ENCODE data around the gene EFNB3.

EFNB3 gene

GRCh38 chr17:7709031-7709430 lies 4.0 kb downstream of the EFNB3 start:
- Histone ChIP-seq H3K36me3 (ENCODE audit: control insufficient read depth, insufficient read depth, low read length) (no peaks in the 10 kb centered on the region), H2AK5ac (ENCODE audit: low read length) (no peak overlapping the region), H3K18ac (ENCODE audit: low read length) (no peak overlapping the region), H3K27me3 (ENCODE audit: insufficient read depth, low read length, poor library complexity) (peaks cover 3% of the 10 kb centered on the region), H3K4me3 (ENCODE audit: low read length) (no peak overlapping the region), H3K4ac (ENCODE audit: low read depth, low read length) (no peak overlapping the region), H3K23ac (ENCODE audit: low read length) (no peak overlapping the region), H3K4me1 (ENCODE audit: control insufficient read depth, low read depth, low read length) (peaks cover 4% of the 10 kb centered on the region), H2BK120ac (ENCODE audit: low read depth, low read length) (no peak overlapping the region), H4K8ac (ENCODE audit: low read depth, low read length) (no peak overlapping the region), H2BK15ac (replicated peaks; ENCODE audit: low read depth) (no peak overlapping the region), H4K5ac (ENCODE audit: low read length) (no peak overlapping the region), H3K79me1 (ENCODE audit: low read length) (no peaks in the 10 kb centered on the region), H3K27ac (ENCODE audit: low read depth, low read length) (no peak overlapping the region), H3K4me2 (ENCODE audit: low read length) (no peak overlapping the region), H3K9ac (ENCODE audit: low read length) (no peak overlapping the region), H3K79me2 (ENCODE audit: control insufficient read depth, insufficient read depth, low read length) (no peaks in the 10 kb centered on the region), H2BK5ac (ENCODE audit: low read length) (no peak overlapping the region), H3K56ac (ENCODE audit: low read length) (no peak overlapping the region)
- WGBS (ENCODE audit: extremely low coverage, insufficient coverage, low lambda C conversion rate), result no CpG with 5 or more reads among the region's 11 CpGs
- no peak for DNase-seq

DNA sequence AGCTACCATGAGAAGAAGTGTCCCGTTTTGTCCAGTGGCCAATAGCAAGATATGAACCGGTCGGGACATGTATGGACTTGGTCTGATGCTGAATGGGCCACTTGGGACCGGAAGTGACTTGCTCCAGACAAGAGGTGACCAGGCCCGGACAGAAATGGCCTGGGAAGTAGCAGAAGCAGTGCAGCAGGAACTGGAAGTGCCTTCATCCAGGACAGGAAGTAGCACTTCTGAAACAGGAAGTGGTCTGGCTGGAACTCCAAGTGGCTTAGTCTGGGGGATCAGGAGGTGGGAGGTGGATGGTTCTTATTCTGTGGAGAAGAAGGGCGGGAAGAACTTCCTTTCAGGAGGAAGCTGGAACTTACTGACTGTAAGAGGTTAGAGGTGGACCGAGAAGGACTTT lies 5.3 kb downstream of the EFNB3 start:
- no CpG with 5 or more reads among the region's 7 CpGs for WGBS (ENCODE audit: extremely low coverage, insufficient coverage, low lambda C conversion rate)
- no peaks in the 10 kb centered on the region for H3K36me3 ChIP-seq (ENCODE audit: control insufficient read depth, insufficient read depth, low read length)
- H3K27ac ChIP-seq (ENCODE audit: low read depth, low read length), result no peak overlapping the region

DNA sequence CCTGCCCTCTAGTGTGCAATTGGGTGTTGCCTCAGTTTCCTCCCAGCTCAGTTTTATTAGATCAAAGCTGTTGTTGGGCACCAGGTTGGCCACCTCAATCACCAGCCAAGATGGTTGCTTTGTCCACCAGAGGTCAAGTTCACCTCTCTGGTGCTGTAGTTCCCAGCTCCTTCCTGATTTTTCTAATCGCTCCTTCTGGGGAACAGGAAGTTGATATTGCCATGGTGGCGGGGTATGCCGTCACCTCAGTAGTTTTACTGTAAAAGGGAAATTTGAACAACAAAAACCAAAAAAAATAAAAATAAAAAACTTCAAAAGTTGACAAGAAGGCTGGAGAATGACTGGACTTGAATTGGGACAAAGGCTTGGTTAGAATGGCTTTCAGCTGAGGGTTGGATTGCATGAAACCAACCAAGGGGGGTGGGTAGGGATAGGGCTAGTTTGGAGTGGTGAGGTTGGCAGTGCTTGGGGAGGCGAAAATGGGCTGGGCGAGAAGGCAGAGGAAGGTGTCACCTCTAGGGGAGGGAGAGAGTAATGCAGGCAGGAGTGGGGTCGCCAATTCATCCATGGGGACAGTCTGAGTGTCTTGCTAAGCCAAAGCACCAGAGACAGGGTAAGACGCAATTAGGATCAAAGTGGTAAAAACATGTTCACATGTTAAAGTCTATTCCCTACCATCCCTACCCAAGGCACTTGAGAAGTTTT lies 6.2 kb downstream of the EFNB3 start:
- peak; percentile 56 for DNase-seq

More for the DNA sequence above, 5.3 kb downstream of the EFNB3 start:
- Histone ChIP-seq H3K4me1 (ENCODE audit: control insufficient read depth, low read depth, low read length) (no peaks in the 10 kb centered on the region), H4K5ac (ENCODE audit: low read length) (no peak overlapping the region), H3K18ac (ENCODE audit: low read length) (no peak overlapping the region), H3K79me2 (ENCODE audit: control insufficient read depth, insufficient read depth, low read length) (no peaks in the 10 kb centered on the region), H3K4me3 (ENCODE audit: low read length) (no peak overlapping the region), H3K4ac (ENCODE audit: low read depth, low read length) (no peak overlapping the region), H2BK120ac (ENCODE audit: low read depth, low read length) (no peak overlapping the region), H3K56ac (ENCODE audit: low read length) (no peak overlapping the region), H3K23ac (ENCODE audit: low read length) (no peak overlapping the region), H2AK5ac (ENCODE audit: low read length) (no peak overlapping the region), H3K4me2 (ENCODE audit: low read length) (no peak overlapping the region), H2BK5ac (ENCODE audit: low read length) (no peak overlapping the region), H3K79me1 (ENCODE audit: low read length) (no peaks in the 10 kb centered on the region), H2BK15ac (replicated peaks; ENCODE audit: low read depth) (no peak overlapping the region), H3K9ac (ENCODE audit: low read length) (no peak overlapping the region), H3K27me3 (ENCODE audit: insufficient read depth, low read length, poor library complexity) (peaks cover 3% of the 10 kb centered on the region), H4K8ac (ENCODE audit: low read depth, low read length) (no peak overlapping the region)
- no peak for DNase-seq

DNA sequence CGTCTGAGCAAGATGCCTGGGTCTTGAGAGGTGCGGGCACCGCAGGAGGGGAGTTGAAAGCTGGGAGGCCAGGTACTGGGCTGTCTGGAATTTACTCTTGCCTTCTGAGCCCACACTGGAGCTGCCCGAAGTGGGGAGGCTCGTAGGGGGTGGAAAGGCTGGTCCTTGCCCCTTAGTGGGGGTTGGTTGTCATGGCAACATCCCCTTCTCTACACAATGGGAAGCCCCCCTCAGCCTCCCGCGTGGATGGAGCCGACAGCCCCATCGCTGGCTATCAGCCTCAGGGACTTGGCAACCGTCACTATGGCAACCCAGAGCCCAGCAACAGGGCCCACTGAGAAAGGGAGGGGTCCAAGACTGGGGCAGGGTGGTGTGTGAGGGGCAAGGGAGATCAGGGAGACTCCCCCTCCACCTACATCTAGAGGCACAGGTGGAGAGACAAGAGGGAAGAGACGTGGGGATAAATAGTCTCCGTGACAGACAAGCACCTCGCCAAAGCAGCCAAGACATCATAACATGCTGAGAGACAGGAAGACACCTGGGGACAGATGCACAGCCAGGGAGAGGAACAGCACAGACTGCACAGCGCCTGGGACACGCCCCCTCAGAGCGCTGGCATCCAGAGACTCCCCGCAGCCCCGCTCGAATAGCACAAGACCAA lies 7.2 kb downstream of the EFNB3 start:
- WGBS (ENCODE audit: extremely low coverage, insufficient coverage, low lambda C conversion rate), result no CpG with 5 or more reads among the region's 19 CpGs
- Histone ChIP-seq H3K4me2 (ENCODE audit: low read length) (no peak overlapping the region), H4K5ac (ENCODE audit: low read length) (no peak overlapping the region), H3K18ac (ENCODE audit: low read length) (no peak overlapping the region), H2BK15ac (replicated peaks; ENCODE audit: low read depth) (no peak overlapping the region), H3K4me1 (ENCODE audit: control insufficient read depth, low read depth, low read length) (peaks cover 7% of the 10 kb centered on the region), H3K56ac (ENCODE audit: low read length) (no peak overlapping the region), H4K8ac (ENCODE audit: low read depth, low read length) (no peak overlapping the region), H3K27me3 (ENCODE audit: insufficient read depth, low read length, poor library complexity) (no peaks in the 10 kb centered on the region), H3K36me3 (ENCODE audit: control insufficient read depth, insufficient read depth, low read length) (no peaks in the 10 kb centered on the region), H2BK120ac (ENCODE audit: low read depth, low read length) (no peak overlapping the region), H3K9ac (ENCODE audit: low read length) (no peak overlapping the region), H3K27ac (ENCODE audit: low read depth, low read length) (no peak overlapping the region), H3K4me3 (ENCODE audit: low read length) (no peak overlapping the region), H3K23ac (ENCODE audit: low read length) (no peak overlapping the region), H2BK5ac (ENCODE audit: low read length) (no peak overlapping the region), H3K79me1 (ENCODE audit: low read length) (no peaks in the 10 kb centered on the region), H3K79me2 (ENCODE audit: control insufficient read depth, insufficient read depth, low read length) (no peaks in the 10 kb centered on the region), H2AK5ac (ENCODE audit: low read length) (no peak overlapping the region), H3K4ac (ENCODE audit: low read depth, low read length) (no peak overlapping the region)
- DNase-seq, result peak; percentile 36

More for the DNA sequence above, 6.2 kb downstream of the EFNB3 start:
- no peak overlapping the region for H2BK15ac ChIP-seq (replicated peaks; ENCODE audit: low read depth)
- no peak overlapping the region for H3K27ac ChIP-seq (ENCODE audit: low read depth, low read length)
- no peaks in the 10 kb centered on the region for H3K79me2 ChIP-seq (ENCODE audit: control insufficient read depth, insufficient read depth, low read length)
- H2BK5ac ChIP-seq (ENCODE audit: low read length), result no peak overlapping the region
- no peak overlapping the region for H3K18ac ChIP-seq (ENCODE audit: low read length)
- H2BK120ac ChIP-seq (ENCODE audit: low read depth, low read length), result no peak overlapping the region
- no peak overlapping the region for H4K5ac ChIP-seq (ENCODE audit: low read length)
- peaks cover under 1% of the 10 kb centered on the region for H3K27me3 ChIP-seq (ENCODE audit: insufficient read depth, low read length, poor library complexity)
- WGBS (ENCODE audit: extremely low coverage, insufficient coverage, low lambda C conversion rate), result no CpG with 5 or more reads among the region's 7 CpGs
- no peak overlapping the region for H3K56ac ChIP-seq (ENCODE audit: low read length)
- no peak overlapping the region for H3K4ac ChIP-seq (ENCODE audit: low read depth, low read length)
- no peaks in the 10 kb centered on the region for H3K36me3 ChIP-seq (ENCODE audit: control insufficient read depth, insufficient read depth, low read length)
- no peaks in the 10 kb centered on the region for H3K79me1 ChIP-seq (ENCODE audit: low read length)
- no peak overlapping the region for H3K4me3 ChIP-seq (ENCODE audit: low read length)
- no peak overlapping the region for H4K8ac ChIP-seq (ENCODE audit: low read depth, low read length)
- no peak overlapping the region for H2AK5ac ChIP-seq (ENCODE audit: low read length)
- no peak overlapping the region for H3K9ac ChIP-seq (ENCODE audit: low read length)
- no peak overlapping the region for H3K4me2 ChIP-seq (ENCODE audit: low read length)
- no peak overlapping the region for H3K23ac ChIP-seq (ENCODE audit: low read length)
- peaks cover 3% of the 10 kb centered on the region for H3K4me1 ChIP-seq (ENCODE audit: control insufficient read depth, low read depth, low read length)

DNA sequence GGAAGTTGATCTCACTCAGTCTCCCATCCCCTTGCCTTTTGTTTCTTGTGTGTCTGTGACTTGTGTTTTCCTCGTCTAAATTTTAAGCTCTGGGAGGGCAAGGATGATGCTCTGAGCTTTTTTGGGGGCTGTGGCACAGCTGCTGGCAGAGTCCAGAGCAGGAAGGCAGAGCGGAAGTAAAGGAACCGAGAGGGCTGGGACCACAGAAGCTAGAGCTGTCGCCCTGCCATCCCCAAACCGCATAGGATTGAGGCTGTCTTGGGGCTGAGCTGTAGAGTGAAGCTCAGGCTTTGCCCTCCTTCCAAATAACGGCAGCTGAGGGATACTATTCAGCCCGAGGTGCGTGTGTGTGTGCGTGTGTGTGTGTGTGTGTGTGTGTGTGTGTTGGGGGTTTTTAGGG lies 8.8 kb downstream of the EFNB3 start:
- no peak overlapping the region for H2BK5ac ChIP-seq (ENCODE audit: low read length)
- no peak overlapping the region for H3K27ac ChIP-seq (ENCODE audit: low read depth, low read length)
- H3K79me2 ChIP-seq (ENCODE audit: control insufficient read depth, insufficient read depth, low read length), result no peaks in the 10 kb centered on the region
- H3K36me3 ChIP-seq (ENCODE audit: control insufficient read depth, insufficient read depth, low read length), result no peaks in the 10 kb centered on the region
- peaks cover 7% of the 10 kb centered on the region for H3K4me1 ChIP-seq (ENCODE audit: control insufficient read depth, low read depth, low read length)
- no peak overlapping the region for H3K4me2 ChIP-seq (ENCODE audit: low read length)
- no peak overlapping the region for H2BK15ac ChIP-seq (replicated peaks; ENCODE audit: low read depth)
- no peak overlapping the region for H3K56ac ChIP-seq (ENCODE audit: low read length)
- H2AK5ac ChIP-seq (ENCODE audit: low read length), result no peak overlapping the region
- H3K27me3 ChIP-seq (ENCODE audit: insufficient read depth, low read length, poor library complexity), result no peaks in the 10 kb centered on the region
- no peaks in the 10 kb centered on the region for H3K79me1 ChIP-seq (ENCODE audit: low read length)
- no peak for DNase-seq
- H2BK120ac ChIP-seq (ENCODE audit: low read depth, low read length), result no peak overlapping the region
- H3K9ac ChIP-seq (ENCODE audit: low read length), result no peak overlapping the region
- H3K4ac ChIP-seq (ENCODE audit: low read depth, low read length), result no peak overlapping the region
- no peak overlapping the region for H3K23ac ChIP-seq (ENCODE audit: low read length)
- H4K5ac ChIP-seq (ENCODE audit: low read length), result no peak overlapping the region
- no CpG with 5 or more reads among the region's 9 CpGs for WGBS (ENCODE audit: extremely low coverage, insufficient coverage, low lambda C conversion rate)
- H3K4me3 ChIP-seq (ENCODE audit: low read length), result no peak overlapping the region
- no peak overlapping the region for H4K8ac ChIP-seq (ENCODE audit: low read depth, low read length)
- H3K18ac ChIP-seq (ENCODE audit: low read length), result no peak overlapping the region
